PFSK-1 (cell line): ENCODE results near the gene FGFBP2.

Experiments
- FOXP2 ChIP-seq: optimal IDR thresholded peaks from 2 replicates; pipeline ENCODE3; 2011; ENCODE audit warnings: borderline replicate concordance, control low read depth, inconsistent platforms; ENCODE audit not compliant: insufficient read depth; ENCODE audit errors: extremely low read length, extremely low read depth
- POLR2AphosphoS5 ChIP-seq: IDR thresholded peaks from 2 replicates; pipeline ENCODE4 v1.6.1; 2012; ENCODE audit warnings: low read depth, mild to moderate bottlenecking, control low read depth, low read length, moderate library complexity
- SIN3A ChIP-seq: IDR thresholded peaks from 2 replicates; pipeline ENCODE4 v1.6.1; 2012; ENCODE audit warnings: mild to moderate bottlenecking, low read length, moderate library complexity, borderline replicate concordance; ENCODE audit not compliant: insufficient read depth
- TAF1 ChIP-seq: IDR thresholded peaks from 2 replicates; pipeline ENCODE4 v1.6.1; 2012; ENCODE audit warnings: low read length, control low read depth, borderline replicate concordance; ENCODE audit not compliant: insufficient read depth
- TF ChIP-seq, protein P1 (sequence below), 2 experiments: IDR thresholded peaks; 2 replicates each; pipeline versions ENCODE4 v1.6.1 to v1.8.0; 2011 to 2012; ENCODE audit warnings: low read depth in 2 of 2, low read length in 2 of 2, control low read depth in 1 of 2, inconsistent platforms in 1 of 2, mild to moderate bottlenecking in 1 of 2, moderate library complexity in 1 of 2; ENCODE audit not compliant: insufficient read depth in 1 of 2

The FGFBP2 gene

DNA sequence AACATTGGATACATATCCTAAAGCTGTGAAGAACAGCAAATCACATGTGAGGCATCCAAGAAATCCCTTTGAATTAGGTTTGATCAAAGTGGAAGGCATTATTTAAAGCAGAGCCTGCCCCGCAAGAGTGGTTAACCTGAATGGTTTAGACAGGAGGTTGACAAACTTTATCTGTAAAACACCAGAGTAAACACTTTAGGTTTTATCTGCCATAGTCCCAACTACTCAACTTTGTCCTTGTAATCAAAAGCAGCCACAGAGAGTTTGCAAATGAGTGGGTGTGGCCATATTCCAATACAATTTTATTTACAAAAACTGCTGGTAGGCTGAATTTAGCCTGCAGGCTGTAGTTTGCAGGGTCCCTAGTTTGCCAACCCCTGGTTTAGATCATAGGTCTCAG, 25.2 kb upstream of the FGFBP2 start:
- TF ChIP-seq TAF1 (no peak), FOXP2 (no peak), SIN3A (no peak), POLR2AphosphoS5 (no peak)
- TF ChIP-seq, protein P1, sequence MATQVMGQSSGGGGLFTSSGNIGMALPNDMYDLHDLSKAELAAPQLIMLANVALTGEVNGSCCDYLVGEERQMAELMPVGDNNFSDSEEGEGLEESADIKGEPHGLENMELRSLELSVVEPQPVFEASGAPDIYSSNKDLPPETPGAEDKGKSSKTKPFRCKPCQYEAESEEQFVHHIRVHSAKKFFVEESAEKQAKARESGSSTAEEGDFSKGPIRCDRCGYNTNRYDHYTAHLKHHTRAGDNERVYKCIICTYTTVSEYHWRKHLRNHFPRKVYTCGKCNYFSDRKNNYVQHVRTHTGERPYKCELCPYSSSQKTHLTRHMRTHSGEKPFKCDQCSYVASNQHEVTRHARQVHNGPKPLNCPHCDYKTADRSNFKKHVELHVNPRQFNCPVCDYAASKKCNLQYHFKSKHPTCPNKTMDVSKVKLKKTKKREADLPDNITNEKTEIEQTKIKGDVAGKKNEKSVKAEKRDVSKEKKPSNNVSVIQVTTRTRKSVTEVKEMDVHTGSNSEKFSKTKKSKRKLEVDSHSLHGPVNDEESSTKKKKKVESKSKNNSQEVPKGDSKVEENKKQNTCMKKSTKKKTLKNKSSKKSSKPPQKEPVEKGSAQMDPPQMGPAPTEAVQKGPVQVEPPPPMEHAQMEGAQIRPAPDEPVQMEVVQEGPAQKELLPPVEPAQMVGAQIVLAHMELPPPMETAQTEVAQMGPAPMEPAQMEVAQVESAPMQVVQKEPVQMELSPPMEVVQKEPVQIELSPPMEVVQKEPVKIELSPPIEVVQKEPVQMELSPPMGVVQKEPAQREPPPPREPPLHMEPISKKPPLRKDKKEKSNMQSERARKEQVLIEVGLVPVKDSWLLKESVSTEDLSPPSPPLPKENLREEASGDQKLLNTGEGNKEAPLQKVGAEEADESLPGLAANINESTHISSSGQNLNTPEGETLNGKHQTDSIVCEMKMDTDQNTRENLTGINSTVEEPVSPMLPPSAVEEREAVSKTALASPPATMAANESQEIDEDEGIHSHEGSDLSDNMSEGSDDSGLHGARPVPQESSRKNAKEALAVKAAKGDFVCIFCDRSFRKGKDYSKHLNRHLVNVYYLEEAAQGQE (IDR thresholded peaks at IDR 0.05; ENCODE audit: insufficient read depth in 1 of 2, low read depth in 2 of 2, low read length in 2 of 2): no peak

DNA sequence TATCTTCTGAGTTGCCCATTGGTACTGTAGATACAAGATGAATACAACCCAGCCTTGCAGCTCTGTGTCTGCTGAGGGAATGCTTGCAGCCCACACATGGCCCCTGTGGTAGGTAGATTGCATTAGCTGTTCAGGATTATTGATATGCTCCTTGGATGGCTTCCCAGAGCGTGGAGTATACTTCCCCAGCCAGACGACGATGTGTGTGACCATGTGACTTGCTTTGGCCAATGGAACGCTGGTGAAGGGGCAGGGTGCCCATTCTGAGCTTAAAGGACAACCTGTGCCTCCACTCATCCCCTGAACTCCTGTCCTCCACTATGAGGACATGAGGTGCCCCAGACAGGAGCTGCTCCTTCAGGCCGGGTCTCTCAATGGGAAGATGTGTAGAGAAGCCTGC, 23.9 kb upstream of the FGFBP2 start:
- TF ChIP-seq FOXP2: no peak
- no peak for TF ChIP-seq TAF1

DNA sequence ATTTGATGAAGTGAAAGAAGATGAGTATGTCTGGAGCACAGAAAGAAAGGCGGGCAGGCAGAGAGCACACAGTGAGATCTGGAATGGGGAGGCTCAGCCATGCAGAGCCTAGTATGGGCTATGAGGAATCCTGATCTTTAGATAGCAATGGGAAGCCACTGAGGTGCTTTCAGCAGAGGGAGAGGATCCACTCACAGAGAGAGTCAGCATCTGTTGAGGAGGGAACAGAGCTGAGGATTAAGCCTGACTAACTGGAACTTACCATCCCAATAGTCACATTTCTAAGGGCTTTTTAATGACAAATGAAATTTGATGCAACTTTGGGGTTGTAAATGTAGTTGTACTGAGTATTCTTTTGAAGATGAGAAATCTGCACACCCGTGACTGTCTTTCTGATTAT, 20.6 kb upstream of the FGFBP2 start:
- TF ChIP-seq, protein P1 (IDR thresholded peaks at IDR 0.05; ENCODE audit: insufficient read depth in 1 of 2, low read depth in 2 of 2, low read length in 2 of 2): no peak
- TF ChIP-seq FOXP2 (no peak), SIN3A (no peak), POLR2AphosphoS5 (no peak), TAF1 (no peak)

DNA sequence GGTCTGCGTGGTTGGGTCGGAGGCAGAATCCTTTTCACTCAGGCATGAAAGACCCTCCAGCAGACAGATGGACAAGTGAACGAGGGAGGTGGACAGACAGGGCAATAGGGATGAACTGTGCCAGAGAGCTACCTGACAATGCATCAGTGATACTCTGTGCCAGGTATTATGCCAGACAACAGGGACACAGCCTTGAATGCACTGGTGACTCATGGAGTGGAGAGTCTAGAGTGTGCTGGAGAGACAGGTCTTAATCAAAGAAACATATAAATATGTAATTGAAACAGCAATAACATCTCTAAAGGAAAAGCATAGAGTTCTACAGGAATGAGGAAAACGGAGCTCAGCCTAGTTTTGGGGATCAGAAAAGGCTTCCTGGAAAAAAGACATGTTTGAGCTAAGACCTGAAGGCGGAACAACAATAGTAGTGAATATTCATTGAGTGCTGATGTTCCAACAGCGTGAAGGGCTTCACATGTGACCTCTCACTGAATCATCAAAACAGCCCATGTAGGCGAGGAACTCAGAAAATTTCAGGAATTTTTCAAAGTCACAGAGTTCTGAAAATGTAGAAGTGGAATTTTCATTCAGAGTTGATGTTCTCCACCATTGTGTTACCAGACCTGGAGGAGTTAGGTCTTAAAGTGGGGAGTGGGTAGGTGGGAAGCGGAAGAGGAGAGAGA, 20.0 kb upstream of the FGFBP2 start:
- no peak for TF ChIP-seq SIN3A
- no peak for TF ChIP-seq FOXP2
- TF ChIP-seq, protein P1 (IDR thresholded peaks at IDR 0.05; ENCODE audit: insufficient read depth in 1 of 2, low read depth in 2 of 2, low read length in 2 of 2): no peak
- no peak for TF ChIP-seq POLR2AphosphoS5
- TF ChIP-seq TAF1: no peak

DNA sequence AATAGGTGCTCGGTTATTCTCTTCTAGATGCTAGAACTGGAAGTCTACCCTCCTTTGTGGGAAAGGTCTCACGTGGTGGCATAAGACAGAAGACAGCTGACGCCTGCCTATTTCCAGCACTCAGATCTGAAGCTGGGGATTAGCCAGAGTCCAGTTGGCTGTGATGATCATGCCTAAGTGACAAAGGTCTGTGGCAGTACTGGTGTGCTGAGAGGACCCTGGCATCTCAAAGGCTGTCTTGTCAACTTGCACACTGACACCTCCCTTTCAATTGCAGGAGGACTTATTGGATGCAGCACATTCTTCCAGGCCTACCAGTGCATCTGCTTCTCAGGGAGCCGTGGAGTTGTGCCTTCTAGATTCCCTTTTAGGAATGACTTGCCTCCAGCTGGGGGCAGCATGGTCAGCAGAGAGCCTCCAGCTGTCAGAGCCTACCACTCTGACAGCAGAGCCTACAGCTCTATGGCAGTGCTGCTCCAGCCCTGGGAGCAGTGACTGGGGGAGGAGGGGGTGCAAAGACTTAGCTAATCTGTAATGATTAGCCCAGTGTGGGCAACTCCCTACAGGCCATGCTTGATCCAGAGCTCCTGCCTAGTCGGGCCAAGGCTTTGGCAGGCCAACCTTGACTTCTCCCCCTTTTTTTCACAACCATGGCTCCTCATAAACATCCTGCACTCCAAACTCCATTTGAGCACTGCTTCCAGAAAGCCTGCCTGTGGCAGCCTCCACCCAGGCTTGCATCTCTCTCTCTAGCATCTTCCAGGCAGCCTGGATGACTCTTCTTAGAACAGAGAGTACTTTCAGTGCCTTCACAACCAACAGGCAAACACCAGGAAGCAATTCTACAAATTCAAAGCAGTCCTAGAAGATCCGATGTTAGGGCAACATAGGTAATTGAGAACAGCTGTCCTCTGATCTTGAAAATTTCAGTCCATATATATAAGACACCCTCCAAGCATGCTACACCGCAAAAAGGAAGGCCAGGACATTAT, 13.8 kb upstream of the FGFBP2 start:
- TF ChIP-seq, protein P1 (IDR thresholded peaks at IDR 0.05; ENCODE audit: insufficient read depth in 1 of 2, low read depth in 2 of 2, low read length in 2 of 2): no peak
- no peak for TF ChIP-seq TAF1
- TF ChIP-seq FOXP2: no peak
- no peak for TF ChIP-seq SIN3A
- no peak for TF ChIP-seq POLR2AphosphoS5
